Glutamatergic neuron (in vitro differentiated cells): ENCODE data around the gene MYF6. TPM values are rescaled to one million over a fixed set of nuclear protein-coding genes. Genes with fewer than 3 reads are reported as not detected.
A peak's percentile ranks its signal among the peaks of the same experiment; 100 is the strongest.

Experiments used
- DNase-seq: peaks from one replicate; pipeline ENCODE4 v3.0.0; 2022
- H3K27ac Mint-ChIP-seq: one replicate; pipeline ENCODE4 v1.8.0; 2020; ENCODE audit warnings: mild to moderate bottlenecking, mixed read lengths, inconsistent platforms; ENCODE audit not compliant: unreplicated experiment
- H3K27me3 Mint-ChIP-seq: one replicate; pipeline ENCODE4 v1.8.0; 2020; ENCODE audit warnings: mild to moderate bottlenecking, moderate library complexity, mixed read lengths, inconsistent platforms; ENCODE audit not compliant: unreplicated experiment
- H3K36me3 Mint-ChIP-seq: one replicate; pipeline ENCODE4 v1.8.0; 2020; ENCODE audit warnings: mild to moderate bottlenecking, mixed read lengths, inconsistent platforms; ENCODE audit not compliant: unreplicated experiment
- H3K4me1 Mint-ChIP-seq: one replicate; pipeline ENCODE4 v1.8.0; 2020; ENCODE audit warnings: mild to moderate bottlenecking, low read depth, mixed read lengths, inconsistent platforms; ENCODE audit not compliant: unreplicated experiment
- H3K4me3 Mint-ChIP-seq: one replicate; pipeline ENCODE4 v1.8.0; 2020; ENCODE audit warnings: mild to moderate bottlenecking, mixed read lengths, inconsistent platforms; ENCODE audit not compliant: unreplicated experiment
- H3K9me3 Mint-ChIP-seq: one replicate; pipeline ENCODE4 v1.8.0; 2020; ENCODE audit warnings: mild to moderate bottlenecking, moderate library complexity, mixed read lengths, inconsistent platforms; ENCODE audit not compliant: unreplicated experiment
- total RNA-seq: library from RNA; stranded (reverse); fragmentation: NEBNext Ultra II Directional; extraction: Animal tissue kit (Norgen Biotek cat#: 25700); gene quantifications from one replicate; pipeline ENCODE4 v1.2.1, GENCODE V29; 2021; ENCODE audit not compliant: unreplicated experiment
- TF ChIP-seq, protein P1 (sequence below): fragments of 200-600 bp; sonication (generic); IDR thresholded peaks from one replicate; pipeline ENCODE4 v1.5.0; 2021; ENCODE audit not compliant: partially characterized antibody, unreplicated experiment

Gene MYF6
- total RNA-seq, 1 donor from 2014 or later, result not detected

DNA sequence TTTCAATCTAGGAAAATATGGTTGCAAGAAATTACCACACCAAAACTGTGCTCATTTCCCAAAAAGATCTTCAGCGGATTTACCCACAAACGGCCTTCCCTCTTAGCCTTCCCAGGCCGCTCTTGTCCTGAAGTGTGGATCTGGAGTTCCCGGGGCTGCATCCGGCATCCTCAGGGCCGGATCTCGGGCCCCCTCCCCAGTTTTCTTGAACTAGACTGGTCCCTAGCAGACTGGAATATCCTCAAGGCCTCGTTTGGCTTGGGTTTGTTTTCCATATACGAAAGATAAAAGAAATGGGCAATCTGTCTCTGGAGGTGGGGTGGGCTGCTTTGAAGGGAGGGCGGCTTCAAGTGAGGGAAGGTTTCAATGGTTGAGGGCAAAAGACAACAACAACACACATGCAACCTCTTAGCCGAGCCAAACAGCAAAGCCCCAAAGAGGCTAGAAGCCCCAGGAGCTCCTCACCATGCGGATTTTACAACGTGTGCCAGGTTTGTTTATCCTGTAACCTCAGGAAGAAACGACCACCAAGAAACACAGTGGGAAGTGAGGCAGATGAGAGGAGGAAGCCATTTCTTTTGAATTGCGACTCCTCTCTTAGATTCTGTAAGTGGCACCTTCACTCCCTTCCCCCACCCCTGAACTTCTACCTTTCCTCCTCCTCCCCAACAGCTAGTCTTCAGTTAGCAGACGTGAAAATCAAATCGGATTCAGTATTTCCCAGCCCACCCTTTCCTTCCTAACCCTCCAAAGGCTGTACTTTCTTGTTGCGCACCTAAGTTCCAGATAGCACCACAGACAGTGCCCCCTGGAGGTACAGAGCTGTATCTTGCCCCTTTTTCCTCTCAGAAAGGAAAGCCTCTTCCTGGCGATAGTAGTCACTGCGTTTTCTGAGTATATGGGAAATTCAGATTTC is 2.6 kb downstream of the MYF6 start:
- Mint-ChIP-seq H3K9me3 (peaks cover 4% of the 10 kb centered on the region), H3K27me3 (peaks cover 16% of the 10 kb centered on the region), H3K4me1 (peaks cover 6% of the 10 kb centered on the region), H3K27ac (no peak overlapping the region), H3K36me3 (no peaks in the 10 kb centered on the region), H3K4me3 (no peak overlapping the region)
- DNase-seq, result peak; percentile 50
- TF ChIP-seq, protein P1, sequence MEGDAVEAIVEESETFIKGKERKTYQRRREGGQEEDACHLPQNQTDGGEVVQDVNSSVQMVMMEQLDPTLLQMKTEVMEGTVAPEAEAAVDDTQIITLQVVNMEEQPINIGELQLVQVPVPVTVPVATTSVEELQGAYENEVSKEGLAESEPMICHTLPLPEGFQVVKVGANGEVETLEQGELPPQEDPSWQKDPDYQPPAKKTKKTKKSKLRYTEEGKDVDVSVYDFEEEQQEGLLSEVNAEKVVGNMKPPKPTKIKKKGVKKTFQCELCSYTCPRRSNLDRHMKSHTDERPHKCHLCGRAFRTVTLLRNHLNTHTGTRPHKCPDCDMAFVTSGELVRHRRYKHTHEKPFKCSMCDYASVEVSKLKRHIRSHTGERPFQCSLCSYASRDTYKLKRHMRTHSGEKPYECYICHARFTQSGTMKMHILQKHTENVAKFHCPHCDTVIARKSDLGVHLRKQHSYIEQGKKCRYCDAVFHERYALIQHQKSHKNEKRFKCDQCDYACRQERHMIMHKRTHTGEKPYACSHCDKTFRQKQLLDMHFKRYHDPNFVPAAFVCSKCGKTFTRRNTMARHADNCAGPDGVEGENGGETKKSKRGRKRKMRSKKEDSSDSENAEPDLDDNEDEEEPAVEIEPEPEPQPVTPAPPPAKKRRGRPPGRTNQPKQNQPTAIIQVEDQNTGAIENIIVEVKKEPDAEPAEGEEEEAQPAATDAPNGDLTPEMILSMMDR, result peak; percentile 74

DNA sequence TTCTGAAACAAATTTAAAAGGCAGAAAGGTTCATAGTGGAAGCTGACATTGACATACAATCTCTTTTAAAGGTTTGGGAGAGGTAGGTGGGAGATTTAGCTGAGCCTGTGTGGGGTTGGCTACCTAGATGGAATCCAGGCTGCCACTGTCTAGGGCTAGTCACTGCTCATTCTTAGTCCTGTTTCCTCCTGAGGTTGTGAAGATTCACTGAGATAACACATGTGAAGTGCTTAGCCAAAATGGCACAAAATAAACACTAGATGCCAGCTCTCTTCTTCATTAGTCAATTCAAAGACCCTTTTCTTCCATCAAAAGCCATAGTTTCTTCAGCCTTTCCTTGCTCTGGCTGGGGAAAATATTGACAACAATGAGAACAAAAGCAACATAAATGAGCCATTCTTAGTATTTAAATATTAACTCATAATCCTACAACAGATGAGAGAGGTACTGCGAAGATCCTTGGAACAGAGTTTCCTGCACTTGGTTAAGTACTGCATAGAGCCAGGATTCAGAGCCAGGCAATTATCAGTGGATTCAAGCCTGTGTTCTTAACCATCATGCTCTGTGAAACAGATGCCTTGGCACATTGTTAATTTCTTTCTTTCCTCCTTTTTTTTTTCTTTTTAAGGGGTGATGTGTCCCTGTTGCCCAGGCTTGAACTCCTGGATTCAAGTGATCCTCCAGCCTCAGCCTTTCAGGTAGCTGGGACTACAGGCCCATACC is 3.5 kb downstream of the MYF6 start:
- H3K36me3 Mint-ChIP-seq, result no peaks in the 10 kb centered on the region
- peaks cover 4% of the 10 kb centered on the region for H3K9me3 Mint-ChIP-seq
- H3K27me3 Mint-ChIP-seq, result peaks cover 16% of the 10 kb centered on the region
- TF ChIP-seq, protein P1, result no peak
- peaks cover 6% of the 10 kb centered on the region for H3K4me1 Mint-ChIP-seq
- H3K4me3 Mint-ChIP-seq, result no peak overlapping the region
- no peak overlapping the region for H3K27ac Mint-ChIP-seq
- DNase-seq, result no peak

DNA sequence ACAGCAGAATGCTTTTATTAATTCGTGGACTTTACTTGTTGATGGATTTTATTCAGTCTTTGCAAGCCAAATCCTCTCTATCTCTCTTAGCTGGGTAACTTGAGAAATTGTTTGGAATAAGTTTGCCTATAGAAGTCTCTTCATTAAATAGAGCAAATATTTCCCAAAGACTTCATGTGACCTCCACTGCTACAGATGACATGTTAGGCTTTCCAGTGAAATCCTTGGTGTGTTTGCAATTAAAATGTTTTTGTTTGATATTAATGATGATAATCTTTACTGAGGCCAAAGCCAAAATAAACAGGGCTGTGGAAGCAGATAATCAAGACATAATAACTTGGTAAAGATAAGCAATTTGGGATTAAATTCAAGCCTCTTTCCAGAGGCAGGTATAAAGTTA is 4.4 kb downstream of the MYF6 start:
- peaks cover 6% of the 10 kb centered on the region for H3K4me1 Mint-ChIP-seq
- TF ChIP-seq, protein P1, result no peak

DNA sequence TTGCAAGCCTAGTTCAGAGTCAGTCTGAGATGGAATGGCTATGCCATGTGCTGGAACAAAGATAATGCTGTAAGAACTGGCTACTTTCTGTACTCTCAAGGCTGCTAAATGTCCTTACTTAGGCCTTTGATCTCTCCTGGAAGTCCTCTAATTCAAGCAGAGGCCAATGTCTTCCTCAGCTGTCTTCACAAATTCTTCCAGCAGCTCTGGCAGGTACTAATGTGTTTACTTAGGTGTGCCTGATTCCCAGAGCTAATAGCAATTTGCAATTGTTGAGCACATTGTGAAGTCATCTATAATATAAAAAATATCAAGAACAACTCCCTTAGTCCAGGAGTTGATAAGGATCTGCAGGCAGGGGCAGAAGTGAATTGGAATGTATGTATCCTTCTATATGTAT is 5.4 kb downstream of the MYF6 start:
- Mint-ChIP-seq H3K4me3 (no peak overlapping the region), H3K27ac (no peak overlapping the region), H3K9me3 (peaks cover 4% of the 10 kb centered on the region), H3K27me3 (peaks cover 16% of the 10 kb centered on the region), H3K36me3 (no peaks in the 10 kb centered on the region), H3K4me1 (peaks cover 6% of the 10 kb centered on the region)
- no peak for DNase-seq
- TF ChIP-seq, protein P1, result no peak

More for the DNA sequence above, 4.4 kb downstream of the MYF6 start:
- H3K9me3 Mint-ChIP-seq, result peaks cover 4% of the 10 kb centered on the region
- H3K27ac Mint-ChIP-seq, result no peak overlapping the region
- H3K4me3 Mint-ChIP-seq, result no peak overlapping the region
- no peak for DNase-seq
- H3K27me3 Mint-ChIP-seq, result peaks cover 16% of the 10 kb centered on the region
- no peaks in the 10 kb centered on the region for H3K36me3 Mint-ChIP-seq
